ENCODE measurements around the gene WDR33.

WDR33 gene

DNA sequence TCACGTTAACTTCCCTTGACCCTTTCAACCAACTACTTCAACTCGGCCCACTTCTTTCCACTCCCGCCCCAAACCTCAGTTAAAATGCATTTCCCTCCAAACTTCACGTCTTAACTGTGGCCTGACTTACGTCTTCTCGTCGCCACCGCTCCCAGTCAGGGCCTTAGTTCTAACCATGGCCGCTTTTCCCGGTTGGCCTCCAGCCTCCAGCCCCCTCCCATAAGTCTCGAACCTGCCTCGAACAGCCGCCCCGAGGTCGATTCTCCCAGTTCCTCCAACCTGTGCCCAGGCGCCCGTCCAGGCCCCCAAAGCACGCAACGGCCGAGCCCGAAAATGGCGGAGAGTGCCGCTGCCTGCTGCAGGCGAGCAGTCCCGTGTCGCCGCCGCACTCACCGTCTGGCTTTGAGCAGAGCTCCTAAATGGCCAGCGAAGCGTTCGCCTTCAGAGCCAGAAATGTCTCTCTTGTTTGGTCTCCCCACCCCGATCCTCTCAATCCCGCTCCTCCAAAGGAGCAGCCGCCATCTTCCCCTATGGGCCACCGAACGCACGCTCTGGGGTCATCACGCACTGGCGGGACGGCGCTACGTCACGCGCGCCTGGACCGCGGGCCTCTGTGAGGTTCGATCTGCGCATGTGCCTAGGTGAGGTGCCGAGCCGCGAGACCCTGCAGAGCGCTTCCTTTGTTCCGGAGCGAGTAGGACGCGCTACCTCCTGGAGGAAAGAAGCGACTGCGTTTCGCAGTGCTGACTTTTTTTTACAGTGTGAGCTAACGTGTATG is at the start of gene WDR33:
Gene WDR33 (minus strand): TSS at position 553 of the 778 bp plus-strand sequence. CDS start 40,190 bp downstream, outside the sequence.
- Histone ChIP-seq H3K27me3 (no peaks in the 10 kb centered on the region), H3K4me1 (ENCODE audit: control insufficient read depth in 1 of 2, insufficient read depth in 1 of 2, low read depth in 1 of 2, low read length in 1 of 2) (peaks cover 31 to 32% of the 10 kb centered on the region in 2 experiments), H3K9me3 (no peaks in the 10 kb centered on the region), H3K27ac (peak within 1 kb of the TSS; percentile 87), H3K4me3 (ENCODE audit: low read depth in 1 of 2, low read length in 1 of 2) (peak within 1 kb of the TSS; percentile 75 to 93), H3K36me3 (no peaks in the 10 kb centered on the region)
- TF ChIP-seq, protein P1, sequence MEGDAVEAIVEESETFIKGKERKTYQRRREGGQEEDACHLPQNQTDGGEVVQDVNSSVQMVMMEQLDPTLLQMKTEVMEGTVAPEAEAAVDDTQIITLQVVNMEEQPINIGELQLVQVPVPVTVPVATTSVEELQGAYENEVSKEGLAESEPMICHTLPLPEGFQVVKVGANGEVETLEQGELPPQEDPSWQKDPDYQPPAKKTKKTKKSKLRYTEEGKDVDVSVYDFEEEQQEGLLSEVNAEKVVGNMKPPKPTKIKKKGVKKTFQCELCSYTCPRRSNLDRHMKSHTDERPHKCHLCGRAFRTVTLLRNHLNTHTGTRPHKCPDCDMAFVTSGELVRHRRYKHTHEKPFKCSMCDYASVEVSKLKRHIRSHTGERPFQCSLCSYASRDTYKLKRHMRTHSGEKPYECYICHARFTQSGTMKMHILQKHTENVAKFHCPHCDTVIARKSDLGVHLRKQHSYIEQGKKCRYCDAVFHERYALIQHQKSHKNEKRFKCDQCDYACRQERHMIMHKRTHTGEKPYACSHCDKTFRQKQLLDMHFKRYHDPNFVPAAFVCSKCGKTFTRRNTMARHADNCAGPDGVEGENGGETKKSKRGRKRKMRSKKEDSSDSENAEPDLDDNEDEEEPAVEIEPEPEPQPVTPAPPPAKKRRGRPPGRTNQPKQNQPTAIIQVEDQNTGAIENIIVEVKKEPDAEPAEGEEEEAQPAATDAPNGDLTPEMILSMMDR (IDR thresholded peaks at IDR 0.05), result peak; percentile 27

DNA sequence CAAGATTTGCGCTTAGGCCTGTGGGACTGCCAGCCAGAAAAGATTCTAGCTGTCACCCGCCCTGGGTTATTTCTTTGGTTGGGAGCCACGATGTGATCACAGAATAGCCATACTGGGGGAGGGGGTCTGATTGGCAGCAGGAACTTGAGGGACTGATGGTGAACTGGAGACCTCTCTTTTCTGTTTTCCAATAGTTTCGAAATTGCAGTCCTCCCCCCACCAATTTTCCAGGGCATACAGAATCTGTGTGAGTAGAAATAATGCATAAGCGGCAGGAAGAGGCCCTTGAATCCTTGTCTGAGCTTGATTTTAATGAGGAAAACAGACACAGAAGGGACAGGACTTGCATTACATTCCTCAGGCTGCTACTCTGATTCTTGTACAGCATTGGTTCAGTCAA is 49.2 kb upstream of the WDR33 start:
- TF ChIP-seq, protein P1 (IDR thresholded peaks at IDR 0.05), result no peak
- H3K4me3 ChIP-seq (ENCODE audit: low read depth in 1 of 2, low read length in 1 of 2), result no peak overlapping the region
- peaks cover 25 to 29% of the 10 kb centered on the region in 2 experiments for H3K4me1 ChIP-seq (ENCODE audit: control insufficient read depth in 1 of 2, insufficient read depth in 1 of 2, low read depth in 1 of 2, low read length in 1 of 2)
- no peaks in the 10 kb centered on the region for H3K27me3 ChIP-seq
- peaks cover 32% of the 10 kb centered on the region for H3K36me3 ChIP-seq
- H3K9me3 ChIP-seq, result no peaks in the 10 kb centered on the region
- no peak overlapping the region for H3K27ac ChIP-seq

DNA sequence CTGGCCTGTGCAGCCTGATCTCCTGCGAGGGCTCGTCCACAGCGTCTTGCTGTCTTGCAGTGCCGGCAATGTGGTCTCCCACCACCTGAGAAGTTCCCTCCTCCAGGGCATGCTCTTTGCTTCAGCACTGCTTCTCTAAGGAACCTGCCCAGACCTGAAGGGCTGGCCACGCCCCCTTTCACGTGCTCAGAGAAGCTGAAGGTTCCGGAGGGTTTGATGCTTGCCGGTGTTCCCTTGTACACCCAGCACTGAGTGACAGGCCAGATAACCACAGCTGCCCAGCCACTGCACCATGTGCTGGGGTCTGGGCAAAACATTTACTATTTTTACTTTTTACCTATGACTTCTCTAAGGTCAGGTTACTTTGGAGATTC is 48.7 kb upstream of the WDR33 start:
- TF ChIP-seq, protein P1 (IDR thresholded peaks at IDR 0.05), result no peak
- H3K36me3 ChIP-seq, result peaks cover 28% of the 10 kb centered on the region
- no peaks in the 10 kb centered on the region for H3K27me3 ChIP-seq
- peaks cover 25 to 29% of the 10 kb centered on the region in 2 experiments for H3K4me1 ChIP-seq (ENCODE audit: control insufficient read depth in 1 of 2, insufficient read depth in 1 of 2, low read depth in 1 of 2, low read length in 1 of 2)
- H3K4me3 ChIP-seq (ENCODE audit: low read depth in 1 of 2, low read length in 1 of 2), result no peak overlapping the region
- H3K27ac ChIP-seq, result no peak overlapping the region
- no peaks in the 10 kb centered on the region for H3K9me3 ChIP-seq

DNA sequence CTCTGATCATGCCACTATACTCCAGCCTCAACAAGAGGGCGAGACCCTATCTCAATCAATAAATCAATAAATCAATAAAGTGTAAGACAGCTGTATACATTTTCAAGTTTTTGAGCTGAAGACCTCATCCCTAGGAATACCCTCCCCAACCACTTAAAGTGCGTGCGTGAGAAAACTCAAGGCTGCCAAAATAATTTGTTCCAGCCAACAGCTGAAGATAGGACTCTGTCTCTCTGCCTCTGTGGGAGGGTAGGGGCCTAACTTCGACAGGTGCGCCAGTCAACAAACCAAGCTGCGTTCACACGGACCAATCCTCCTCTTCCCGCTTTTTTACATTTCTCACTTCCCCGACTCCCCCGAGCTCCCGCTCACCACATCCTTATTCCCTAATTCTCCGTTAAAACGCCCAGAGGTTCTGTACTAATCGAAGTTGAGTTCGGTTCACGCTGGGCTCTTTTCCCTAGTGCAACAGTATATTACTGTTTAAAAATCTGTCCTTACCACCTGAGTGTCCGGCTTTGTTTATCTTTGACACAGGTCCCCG is 46.4 kb upstream of the WDR33 start:
- H3K9me3 ChIP-seq, result no peaks in the 10 kb centered on the region
- peak overlapping the region; percentile 89 to 96 for H3K4me3 ChIP-seq (ENCODE audit: low read depth in 1 of 2, low read length in 1 of 2)
- peak overlapping the region; percentile 79 for H3K27ac ChIP-seq
- peaks cover 23 to 29% of the 10 kb centered on the region in 2 experiments for H3K4me1 ChIP-seq (ENCODE audit: control insufficient read depth in 1 of 2, insufficient read depth in 1 of 2, low read depth in 1 of 2, low read length in 1 of 2)
- H3K27me3 ChIP-seq, result no peaks in the 10 kb centered on the region
- TF ChIP-seq, protein P1 (IDR thresholded peaks at IDR 0.05), result no peak
- H3K36me3 ChIP-seq, result peaks cover 13% of the 10 kb centered on the region

DNA sequence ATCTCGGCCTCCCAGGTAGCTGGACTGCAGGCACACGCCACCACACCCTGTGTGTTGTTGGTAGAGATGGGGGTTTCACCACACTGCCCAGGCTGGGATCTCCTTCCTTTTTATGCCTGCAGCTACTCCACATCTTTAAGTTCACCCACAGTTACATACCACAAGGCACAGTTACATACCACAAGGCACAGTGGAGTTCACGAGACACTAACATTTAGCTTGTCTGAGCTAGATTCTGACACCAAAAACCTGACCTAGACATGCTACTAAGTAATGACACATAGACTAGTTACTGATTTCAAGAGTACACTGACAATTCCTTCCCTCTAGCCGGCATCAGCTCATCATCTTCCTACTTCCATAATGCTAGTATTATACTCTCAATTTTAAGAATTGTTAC is 42.7 kb upstream of the WDR33 start:
- Histone ChIP-seq H3K36me3 (peaks cover 38% of the 10 kb centered on the region), H3K4me3 (ENCODE audit: low read depth in 1 of 2, low read length in 1 of 2) (no peak overlapping the region), H3K27ac (no peak overlapping the region), H3K9me3 (no peaks in the 10 kb centered on the region), H3K27me3 (no peaks in the 10 kb centered on the region), H3K4me1 (ENCODE audit: control insufficient read depth in 1 of 2, insufficient read depth in 1 of 2, low read depth in 1 of 2, low read length in 1 of 2) (peaks cover 15 to 21% of the 10 kb centered on the region in 2 experiments)
- TF ChIP-seq, protein P1 (IDR thresholded peaks at IDR 0.05), result no peak
